Stimulated activated CD4-positive, alpha-beta T cell treated with anti-CD3 and anti-CD28 coated beads, Interleukin-15, amount 100 ng/mL, for 1 hour (primary cell): ENCODE measurements around the gene ATP6V0C.

Source experiments
- DNase-seq, 2 donors: peaks; one replicate each; pipeline ENCODE4 v3.0.0-alpha.2; 2020; ENCODE audit warnings: low read depth in 1 of 2, low spot score in 1 of 2

Gene ATP6V0C

GRCh38 chr16:2490190-2491105 lies 23.3 kb upstream of the ATP6V0C start:
- no peak for DNase-seq

GRCh38 chr16:2492292-2492691 lies 21.5 kb upstream of the ATP6V0C start:
- no peak for DNase-seq

GRCh38 chr16:2493605-2494004 lies 20.1 kb upstream of the ATP6V0C start:
- DNase-seq = no peak

GRCh38 chr16:2494616-2495015 lies 19.1 kb upstream of the ATP6V0C start:
- DNase-seq = no peak

- no peak for DNase-seq
These were observed 18.7 kb upstream of the ATP6V0C start for GRCh38 chr16:2495041-2495440.

- DNase-seq = no peak
These were observed 17.3 kb upstream of the ATP6V0C start for GRCh38 chr16:2496223-2497115.

GRCh38 chr16:2497116-2497630 lies 16.6 kb upstream of the ATP6V0C start:
- DNase-seq = no peak

GRCh38 chr16:2497695-2498484 lies 15.9 kb upstream of the ATP6V0C start:
- DNase-seq = no peak

GRCh38 chr16:2498531-2499253 lies 15.1 kb upstream of the ATP6V0C start:
- DNase-seq = no peak

GRCh38 chr16:2499454-2499853 lies 14.3 kb upstream of the ATP6V0C start:
- no peak for DNase-seq

- no peak for DNase-seq
These were observed 13.8 kb upstream of the ATP6V0C start for GRCh38 chr16:2499890-2500429.

GRCh38 chr16:2500430-2500917 lies 13.3 kb upstream of the ATP6V0C start:
- DNase-seq = no peak

- peak; percentile 54 to 77 for DNase-seq
These were observed 12.6 kb upstream of the ATP6V0C start for GRCh38 chr16:2500918-2501750.

- DNase-seq = no peak
These were observed 11.5 kb upstream of the ATP6V0C start for GRCh38 chr16:2501946-2502895.

GRCh38 chr16:2505695-2506094 lies 8.1 kb upstream of the ATP6V0C start:
- no peak for DNase-seq

- no peak for DNase-seq
These were observed 6.6 kb upstream of the ATP6V0C start for GRCh38 chr16:2507052-2507659.

- no peak for DNase-seq
These were observed 6.1 kb upstream of the ATP6V0C start for GRCh38 chr16:2507665-2508064.
